SU-DHL-6 (cell line): Measurements from ENCODE around the gene TLDC2.
"Not testable (repeated sequence)": the region's sequence is repeated elsewhere in the genome, so short reads cannot be mapped to it uniquely, and the experiment has no call there.

Experiments used
- EZH2phosphoT487 ChIP-seq: fragments of 200-600 bp; sonication (generic), shearing (Covaris generic); conservative IDR thresholded peaks from 2 replicates; pipeline ENCODE4 v1.6.1; 2018; ENCODE audit warnings: mild to moderate bottlenecking, antibody characterized with exemption, low read length, moderate library complexity, mixed read lengths
- TF ChIP-seq, protein P1 (sequence below): fragments of 200-600 bp; sonication (generic); IDR thresholded peaks from one replicate; pipeline ENCODE4 v1.5.1; 2017; ENCODE audit warnings: antibody characterized with exemption, mild to moderate bottlenecking, low read length, moderate library complexity; ENCODE audit not compliant: insufficient read depth, poor library complexity, severe bottlenecking

DNA sequence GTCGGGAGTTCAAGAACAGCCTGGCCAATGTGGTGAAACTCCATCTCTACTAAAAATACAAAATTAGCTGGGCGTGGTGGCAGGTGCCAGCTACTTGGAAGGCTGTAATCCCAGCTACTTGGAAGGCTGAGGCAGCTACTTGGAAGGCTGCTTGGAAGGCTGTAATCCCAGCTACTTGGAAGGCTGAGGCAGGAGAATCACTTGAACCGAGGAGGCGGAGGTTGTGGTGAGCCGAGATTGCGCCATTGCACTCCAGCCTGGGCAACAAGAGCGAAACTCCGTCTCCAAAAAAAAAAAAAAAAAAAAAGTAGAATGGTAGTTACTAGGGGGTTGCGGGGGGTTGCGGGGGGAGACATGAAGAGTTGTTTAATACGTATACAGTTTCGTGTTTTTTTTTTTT is 56.1 kb downstream of the TLDC2 start:
- TF ChIP-seq, protein P1, sequence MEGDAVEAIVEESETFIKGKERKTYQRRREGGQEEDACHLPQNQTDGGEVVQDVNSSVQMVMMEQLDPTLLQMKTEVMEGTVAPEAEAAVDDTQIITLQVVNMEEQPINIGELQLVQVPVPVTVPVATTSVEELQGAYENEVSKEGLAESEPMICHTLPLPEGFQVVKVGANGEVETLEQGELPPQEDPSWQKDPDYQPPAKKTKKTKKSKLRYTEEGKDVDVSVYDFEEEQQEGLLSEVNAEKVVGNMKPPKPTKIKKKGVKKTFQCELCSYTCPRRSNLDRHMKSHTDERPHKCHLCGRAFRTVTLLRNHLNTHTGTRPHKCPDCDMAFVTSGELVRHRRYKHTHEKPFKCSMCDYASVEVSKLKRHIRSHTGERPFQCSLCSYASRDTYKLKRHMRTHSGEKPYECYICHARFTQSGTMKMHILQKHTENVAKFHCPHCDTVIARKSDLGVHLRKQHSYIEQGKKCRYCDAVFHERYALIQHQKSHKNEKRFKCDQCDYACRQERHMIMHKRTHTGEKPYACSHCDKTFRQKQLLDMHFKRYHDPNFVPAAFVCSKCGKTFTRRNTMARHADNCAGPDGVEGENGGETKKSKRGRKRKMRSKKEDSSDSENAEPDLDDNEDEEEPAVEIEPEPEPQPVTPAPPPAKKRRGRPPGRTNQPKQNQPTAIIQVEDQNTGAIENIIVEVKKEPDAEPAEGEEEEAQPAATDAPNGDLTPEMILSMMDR = not testable (repeated sequence)
- not testable (repeated sequence) for TF ChIP-seq EZH2phosphoT487
